Measurements from ENCODE around the gene HSF5.

Gene HSF5

GRCh38 chr17:58480090-58480489 lies 8.1 kb downstream of the HSF5 start:
- no peak for DNase-seq

- DNase-seq: no peak
Measured at GRCh38 chr17:58476812-58477211, 11.4 kb downstream of the HSF5 start.

DNA sequence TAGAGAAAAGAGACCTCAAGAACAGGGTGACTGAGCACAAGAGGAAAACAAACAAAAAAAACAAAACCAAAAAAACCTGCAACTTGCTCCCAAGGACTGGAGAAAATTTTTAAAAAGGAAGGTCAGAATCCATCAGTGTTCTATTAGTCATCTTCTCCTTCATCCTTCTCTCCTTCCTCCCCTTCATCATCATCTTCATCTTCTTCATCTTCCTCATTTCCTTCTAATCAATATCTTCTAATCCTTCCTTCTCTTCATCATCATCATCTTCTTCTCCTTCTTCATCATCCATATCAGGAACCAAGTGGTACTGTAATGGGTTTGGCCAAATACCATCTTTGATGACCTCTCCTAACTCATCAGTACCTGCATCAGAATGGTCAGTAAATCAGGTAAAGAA lies 12.2 kb downstream of the HSF5 start:
- DNase-seq: no peak

GRCh38 chr17:58470356-58470755 lies 17.9 kb downstream of the HSF5 start:
- no peak for DNase-seq

GRCh38 chr17:58468944-58469343 lies 19.3 kb downstream of the HSF5 start:
- no peak for DNase-seq

GRCh38 chr17:58455491-58455890 lies 32.7 kb downstream of the HSF5 start:
- no peak for DNase-seq

- no peak for DNase-seq
Measured at GRCh38 chr17:58452738-58453137, 35.5 kb downstream of the HSF5 start.

DNA sequence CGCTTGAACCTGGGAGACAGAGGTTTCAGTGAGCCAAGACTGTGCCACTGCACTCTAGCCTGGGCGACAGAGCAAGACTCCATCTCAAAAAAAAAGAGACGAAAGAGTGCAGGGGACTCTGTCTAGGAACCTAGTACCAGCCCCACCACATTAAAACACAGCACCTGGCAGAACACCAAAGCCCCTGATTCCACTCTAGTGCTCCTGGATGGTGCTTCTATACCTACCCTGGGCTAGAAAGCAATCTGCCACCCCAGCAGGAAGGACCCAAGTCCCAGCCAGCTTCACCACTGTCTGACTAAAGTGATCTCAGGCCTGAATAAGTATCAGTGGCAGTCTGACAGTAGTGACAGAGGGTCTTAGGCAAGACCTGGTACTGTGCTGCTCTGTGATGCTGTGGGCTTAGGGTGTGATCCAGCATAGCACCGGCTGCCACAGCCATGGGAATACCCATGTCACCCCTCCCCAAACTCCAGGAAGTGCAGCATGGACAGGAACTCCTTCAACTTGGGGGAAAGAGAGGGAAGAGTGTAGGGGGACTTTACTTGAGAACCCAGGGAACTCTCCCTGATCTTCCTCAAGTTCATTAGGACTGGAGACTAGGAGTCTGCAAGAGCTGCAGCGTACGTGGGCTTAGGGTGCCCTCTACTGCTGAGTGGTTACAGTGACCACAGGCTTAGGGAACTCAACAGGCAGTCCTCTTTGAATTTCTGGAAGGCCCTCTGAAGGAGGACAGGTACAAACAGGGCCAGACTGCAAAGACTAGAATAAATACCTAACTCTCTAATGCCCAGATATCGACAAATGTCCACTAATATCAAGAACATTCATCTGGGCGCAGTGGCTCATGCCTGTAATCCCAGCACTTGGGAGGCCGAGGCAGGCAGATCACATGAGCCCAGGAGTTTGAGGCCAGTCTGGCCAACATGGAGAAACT lies 40.9 kb downstream of the HSF5 start:
- DNase-seq: peak; percentile 67 to 88 (median 71)

- DNase-seq: no peak
Measured at GRCh38 chr17:58446086-58446485, 42.1 kb downstream of the HSF5 start.

GRCh38 chr17:58436805-58437239 lies 51.4 kb downstream of the HSF5 start:
- DNase-seq: no peak

DNA sequence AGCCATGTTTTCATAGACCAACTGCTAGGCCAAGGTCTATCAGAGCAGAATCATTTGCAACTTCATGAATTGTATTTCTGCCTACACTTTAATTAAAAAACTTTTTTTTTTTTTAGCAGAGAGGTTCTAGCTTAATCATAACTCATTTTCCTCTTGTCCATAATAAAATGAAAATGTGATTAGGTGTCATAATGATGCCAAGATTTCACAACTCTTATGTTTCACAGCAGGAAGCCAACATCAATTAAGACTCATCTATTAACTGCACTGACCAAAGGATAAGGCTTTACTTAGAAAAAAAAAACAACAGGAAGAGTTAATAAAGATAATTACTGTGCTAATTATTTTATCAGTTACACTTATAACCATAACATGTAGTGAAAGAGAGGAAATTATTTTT lies 52.0 kb downstream of the HSF5 start:
- DNase-seq: peak in 1 of 3 experiments; percentile 32

DNA sequence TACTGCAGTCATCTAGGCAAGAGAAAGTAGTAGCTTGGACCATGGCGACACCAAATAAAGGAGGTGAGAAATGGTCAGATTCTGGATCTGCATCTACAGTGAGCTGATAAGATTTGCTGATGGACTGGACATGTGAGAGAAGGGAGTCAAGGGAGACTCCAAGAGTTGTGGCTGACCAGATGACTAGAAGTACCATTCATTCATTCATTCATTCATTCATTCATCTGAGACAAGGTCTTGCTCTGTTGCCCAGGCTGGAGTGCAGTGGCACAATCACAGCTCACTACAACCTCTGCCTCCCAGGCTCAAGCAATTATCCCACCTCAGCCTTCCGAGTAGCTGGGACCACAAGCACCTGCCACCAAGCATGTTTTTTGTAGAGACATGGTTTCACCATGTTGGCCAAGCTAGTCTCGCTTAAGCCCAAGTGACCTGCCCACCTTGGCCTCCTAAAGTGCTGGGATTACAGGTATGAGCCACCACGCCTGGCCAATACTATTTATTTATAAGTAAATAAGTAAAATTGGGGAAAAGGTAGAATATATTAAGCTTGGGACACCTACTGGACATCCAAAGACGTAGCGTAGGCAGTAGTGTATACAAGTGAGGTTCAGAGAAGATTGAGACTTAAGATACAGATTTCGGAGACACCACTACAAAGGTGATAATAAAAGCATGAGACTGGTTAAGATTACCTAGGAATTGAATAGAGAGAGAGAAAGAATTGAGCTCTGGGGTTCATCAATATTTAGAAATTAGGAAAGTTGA lies 55.2 kb downstream of the HSF5 start:
- no peak for DNase-seq

DNA sequence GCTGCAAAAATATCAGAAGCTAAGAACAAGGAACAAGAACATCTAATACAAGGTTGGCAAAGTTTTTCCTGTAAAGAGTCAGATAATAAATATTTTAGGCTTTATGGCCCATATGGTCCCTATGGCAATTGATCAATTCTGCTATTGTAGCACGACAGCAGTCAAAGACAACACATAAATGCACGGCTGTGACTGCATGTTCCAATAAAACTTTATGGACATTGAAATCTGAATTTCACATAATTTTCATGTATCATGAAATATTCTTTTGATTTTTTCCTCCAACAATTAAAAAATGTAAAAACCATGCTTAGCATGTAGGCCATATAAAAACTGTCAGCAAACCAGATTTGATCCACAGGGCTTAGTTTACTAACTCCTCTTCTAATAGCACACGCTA lies 60.4 kb downstream of the HSF5 start:
- no peak for DNase-seq

- no peak for DNase-seq
Measured at GRCh38 chr17:58421711-58422110, 66.5 kb downstream of the HSF5 start.

DNA sequence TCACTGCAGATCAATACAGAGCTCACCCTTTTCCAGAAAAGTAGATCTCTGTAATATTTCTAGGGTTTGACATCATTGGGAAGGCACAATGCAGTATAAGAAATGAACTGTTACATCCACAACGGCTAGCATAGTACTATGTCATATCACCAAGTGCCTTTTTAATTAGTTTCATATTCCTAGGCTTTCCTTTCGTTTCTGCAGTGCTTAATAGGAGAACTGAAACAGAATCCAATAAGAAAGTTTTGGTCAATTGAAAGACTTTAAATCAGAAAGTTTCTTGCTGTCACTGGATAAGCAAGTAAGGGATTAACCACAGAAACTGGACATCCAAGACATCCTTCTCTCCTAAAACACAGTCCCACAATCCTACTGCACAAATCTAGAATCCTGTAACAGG lies 67.4 kb downstream of the HSF5 start:
- DNase-seq: no peak

DNA sequence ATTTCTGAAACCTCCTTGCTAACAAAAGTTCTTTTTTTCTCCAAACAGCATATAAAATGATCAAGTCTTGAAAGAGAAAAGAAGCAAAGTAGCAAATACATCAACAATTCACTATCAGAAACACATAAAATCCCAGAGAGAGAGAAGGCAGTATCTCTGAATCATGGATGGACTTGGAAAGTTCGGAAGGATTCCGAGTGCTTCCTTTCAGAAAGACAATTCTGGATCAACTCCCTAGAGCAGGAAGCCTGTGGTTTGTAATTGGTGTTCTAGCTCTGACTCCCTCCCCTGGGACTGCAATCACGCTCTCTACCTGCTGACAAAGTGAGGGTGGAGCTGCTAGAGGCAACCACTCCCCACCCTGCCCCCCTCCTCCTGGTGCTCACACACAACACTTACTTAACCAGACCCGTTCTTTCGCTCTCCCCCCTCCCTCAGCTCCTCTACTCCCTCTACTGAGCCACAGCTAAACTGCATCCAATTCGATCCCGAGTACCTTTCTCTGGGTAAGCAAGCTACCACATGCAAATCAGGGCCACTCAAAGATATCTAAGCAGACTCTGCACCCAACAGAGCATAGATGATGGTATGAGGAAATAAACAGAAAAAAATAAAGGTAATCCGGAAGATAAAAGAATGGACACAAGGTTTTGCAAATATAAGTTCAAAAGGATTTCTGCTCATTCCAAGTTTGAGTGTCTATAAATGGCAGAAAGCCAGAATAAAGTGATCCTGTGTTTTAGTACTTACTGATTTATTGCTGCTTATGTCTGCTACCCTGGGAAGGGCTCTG lies 70.7 kb downstream of the HSF5 start, which contains the start of gene RNF43:
RNF43 (minus strand) TSS at position 235 of the 793 bp plus-strand sequence. CDS start 1,957 bp downstream, outside the sequence.
- DNase-seq: peak; percentile 92 to 98 (median 94)

- DNase-seq: no peak
Measured at GRCh38 chr17:58416937-58417299, 71.3 kb downstream of the HSF5 start.

DNA sequence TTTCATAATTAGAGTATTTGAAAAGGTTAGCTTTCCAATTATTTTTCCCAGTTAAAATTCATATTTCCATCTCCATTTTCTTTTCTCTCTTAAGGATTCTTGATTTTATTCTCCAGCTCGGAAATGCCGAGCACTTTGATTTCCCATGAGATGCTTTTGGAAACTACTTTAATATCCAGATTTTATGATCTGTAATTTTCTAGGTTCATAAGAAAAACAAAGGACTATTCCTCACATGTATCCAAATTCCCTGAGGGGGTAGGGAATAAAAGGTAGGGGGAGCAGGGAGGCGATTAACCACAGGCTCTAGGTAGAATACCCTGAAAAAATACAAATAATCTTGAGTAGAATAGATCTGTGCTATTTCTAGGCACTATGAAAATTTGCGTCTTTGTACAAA lies 71.8 kb downstream of the HSF5 start:
- DNase-seq: no peak

DNA sequence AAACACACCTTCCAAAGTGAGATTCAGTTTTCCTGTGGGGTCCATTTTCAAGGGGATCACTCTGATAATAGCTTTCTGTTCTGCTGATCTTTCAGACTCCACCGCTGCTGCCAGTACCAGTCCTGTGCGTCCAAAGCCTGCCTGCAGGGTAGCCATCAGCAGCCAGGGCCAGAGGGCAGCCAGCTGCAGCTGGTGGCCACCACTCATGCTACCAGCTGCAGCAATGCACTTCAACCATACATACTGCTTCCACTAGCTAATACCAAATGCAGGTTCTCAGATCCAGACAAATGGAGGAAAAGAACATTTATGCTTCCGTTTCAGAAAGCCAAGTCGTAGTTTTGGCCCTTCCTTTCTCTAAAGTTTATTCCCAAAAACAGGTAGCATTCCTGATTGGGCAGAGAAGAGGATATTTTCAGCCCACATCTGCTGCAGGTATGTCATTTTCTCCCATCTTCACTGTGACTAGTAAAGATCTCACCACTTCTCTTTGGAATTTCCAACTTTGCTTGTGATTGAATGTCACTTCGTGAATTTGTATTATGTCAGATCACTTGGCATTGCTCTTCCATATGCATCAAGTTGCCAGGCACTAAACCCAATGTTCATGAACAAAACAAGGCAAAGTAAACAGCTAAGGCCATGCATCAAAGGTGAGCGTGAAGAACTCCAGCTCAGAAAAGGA lies 72.7 kb downstream of the HSF5 start:
- DNase-seq: peak in 2 of 3 experiments; percentile 44 to 67

GRCh38 chr17:58414596-58414997 lies 73.6 kb downstream of the HSF5 start:
- peak in 2 of 3 experiments; percentile 9 to 38 for DNase-seq

DNA sequence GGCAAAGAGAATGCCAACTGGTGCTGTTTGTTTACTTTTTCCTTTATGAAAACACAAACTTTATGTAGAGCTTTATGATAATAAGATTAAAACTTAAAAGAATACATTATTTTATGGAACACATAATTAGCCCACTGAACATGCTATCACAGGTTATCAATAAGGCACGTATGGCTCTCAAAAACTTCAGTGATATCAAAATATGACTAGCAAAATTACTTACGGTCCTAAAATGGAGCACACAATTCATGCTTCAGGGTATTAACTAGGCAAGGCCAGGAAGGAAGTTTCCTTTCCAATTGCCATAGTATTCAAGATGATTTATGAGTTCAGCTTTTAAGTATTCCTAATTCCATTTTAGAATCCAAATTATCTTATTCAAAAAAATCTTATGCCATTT lies 74.5 kb downstream of the HSF5 start:
- no peak for DNase-seq

DNA sequence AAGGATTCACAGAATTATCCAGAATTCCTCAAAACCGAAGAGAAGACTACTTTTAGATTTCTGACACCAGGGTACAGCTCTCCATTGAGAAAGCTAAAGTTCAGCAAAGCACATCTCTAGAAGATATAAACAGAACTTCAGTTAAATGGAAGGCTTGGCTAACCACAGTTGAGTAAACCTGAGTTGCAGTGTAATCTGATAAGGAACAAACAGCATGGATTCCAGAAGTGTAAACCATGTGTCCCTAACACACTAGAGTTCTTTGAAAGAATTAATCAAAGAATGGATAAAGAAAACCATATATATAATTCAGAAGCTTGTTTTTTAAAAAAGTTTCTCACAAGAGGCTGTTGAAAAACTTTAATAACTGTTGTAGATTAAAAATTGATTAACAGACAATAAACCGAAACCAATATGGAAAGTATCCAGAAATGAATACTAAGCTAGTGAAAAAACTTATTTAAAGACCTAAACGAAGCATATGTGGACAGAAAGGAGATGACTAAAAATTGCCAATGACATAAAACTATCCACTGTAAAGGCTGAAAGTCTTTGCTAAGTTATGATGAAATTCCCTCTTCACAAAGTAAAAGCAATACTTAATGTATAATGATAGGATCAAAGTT lies 75.1 kb downstream of the HSF5 start:
- DNase-seq: no peak
